Upper lobe of left lung (tissue), 6 donors: ENCODE measurements around the gene RHO. TPM values are rescaled to one million over a fixed set of nuclear protein-coding genes. Genes with fewer than 3 reads are reported as not detected.
A peak's percentile ranks its signal among the peaks of the same experiment; 100 is the strongest.

Experiments
- ATAC-seq, 2 donors: fragments of 200-7000 bp; cut with Tn5 transposase; one replicate each; pipeline ENCODE4 v1.9.1; 2022; ENCODE audit warnings: mild to moderate bottlenecking in 2 of 2, moderate library complexity in 2 of 2; ENCODE audit not compliant: low FRiP score in 2 of 2
- DNase-seq, 2 donors: peaks; one replicate each; pipeline ENCODE4 v3.0.0-alpha.2; 2019 to 2020
- H3K27ac ChIP-seq, 4 donors: fragments of 200-600 bp; sonication (generic); one replicate each; pipeline ENCODE4 v1.5.1; 2016 to 2019
- H3K27me3 ChIP-seq, 4 donors: fragments of 200-600 bp; sonication (generic); one replicate each; pipeline ENCODE4 v1.5.1; 2017 to 2019
- H3K36me3 ChIP-seq, 4 donors: fragments of 200-600 bp; sonication (generic); one replicate each; pipeline ENCODE4 v1.5.1; 2016 to 2019
- H3K4me1 ChIP-seq, 4 donors: fragments of 200-600 bp; sonication (generic); one replicate each; pipeline ENCODE4 v1.5.1; 2018 to 2019
- H3K4me3 ChIP-seq, 4 donors: fragments of 200-600 bp; sonication (generic); one replicate each; pipeline ENCODE4 v1.5.1; 2017 to 2019; ENCODE audit warnings: mild to moderate bottlenecking in 2 of 4, moderate library complexity in 1 of 4
- H3K9me3 ChIP-seq, 4 donors: fragments of 200-600 bp; sonication (generic); one replicate each; pipeline ENCODE4 v1.5.1; 2018 to 2019
- EP300 ChIP-seq, 4 donors: sonication (generic); formaldehyde crosslinking; IDR thresholded peaks; one replicate each; pipeline ENCODE4 v1.5.1; 2017; ENCODE audit warnings: antibody characterized with exemption in 4 of 4, control low read depth in 2 of 4
- POLR2A ChIP-seq, 4 donors: fragments of 450-650 bp; IDR thresholded peaks; one replicate each; pipeline ENCODE4 v1.5.1; 2016 to 2017; ENCODE audit warnings: antibody characterized with exemption in 4 of 4, mild to moderate bottlenecking in 2 of 4
- POLR2AphosphoS5 ChIP-seq, 2 donors: sonication (generic); formaldehyde crosslinking; IDR thresholded peaks; one replicate each; pipeline ENCODE4 v1.5.1; 2017; ENCODE audit warnings: antibody characterized with exemption in 2 of 2
- WGBS, 2 donors: methylation state at CpG; one replicate each; pipeline ENCODE4 v1.1.5; 2017 to 2018; 5-methylcytosine and 5-hydroxymethylcytosine counted together
- total RNA-seq, 6 donors: library from RNA; depleted of rRNA in 4 of 6; stranded (reverse); fragments of >200 nt in 4 of 6; gene quantifications; one replicate each; pipeline versions ENCODE4 v1.1.0 to v1.2.1, GENCODE V29; 2016 to 2021
- TF ChIP-seq, protein P1 (sequence below), 6 experiments: fragments of 450-650 bp in 4 of 6; fragments of 200-600 bp in 2 of 6; sonication (generic) in 2 of 6; IDR thresholded peaks; one replicate each; pipeline ENCODE4 v1.5.1; 2016 to 2019; ENCODE audit warnings: antibody characterized with exemption in 6 of 6
- donor health status: DM: no; HTN: no; CAD: no; lungs with moderate emphysema.
- donor health status: DM: no; HTN: yes; CAD: no; lungs with severe emphysema.

The RHO gene
- total RNA-seq, 6 donors from 2014 or later = not detected

DNA sequence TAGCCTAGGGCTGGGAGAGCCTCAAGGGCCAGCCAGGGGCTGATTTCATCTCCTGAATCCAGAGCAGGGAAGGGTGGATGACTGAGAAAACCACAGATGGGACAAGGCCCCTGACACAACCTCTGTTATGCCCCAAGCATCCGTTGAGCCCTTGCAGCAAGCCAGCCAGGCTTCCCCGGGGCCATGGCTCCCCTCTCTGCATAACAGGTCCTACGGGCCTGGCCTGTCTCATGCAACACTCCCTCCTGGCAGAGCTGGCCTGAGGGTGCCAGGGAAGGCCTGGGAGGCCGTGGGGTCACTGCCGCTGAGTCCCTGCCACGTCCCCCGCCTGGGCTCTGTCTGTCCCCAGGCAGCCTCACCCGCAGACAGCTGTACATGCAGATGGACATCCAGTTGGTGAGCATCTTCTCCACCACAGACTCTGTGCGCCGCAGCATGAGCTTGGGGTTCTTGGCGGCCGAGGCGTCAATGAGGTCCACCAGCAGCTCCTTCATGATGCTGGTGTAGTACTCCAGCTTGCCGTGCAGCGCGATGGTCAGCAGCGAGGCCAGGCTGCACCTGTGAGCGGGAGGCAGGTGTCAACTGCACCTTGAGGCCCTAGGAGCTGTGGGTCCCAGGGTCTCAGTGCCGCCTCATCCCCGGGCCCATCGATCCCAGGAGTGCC is 36.7 kb downstream of the RHO start:
- DNase-seq (peak in 1 of 2 donors; percentile 82), ATAC-seq (no peak)
- Histone ChIP-seq H3K4me3 (no peak overlapping the region), H3K4me1 (peaks cover 18 to 26% (median 22%) of the 10 kb centered on the region in 4 donors), H3K9me3 (no peaks in the 10 kb centered on the region), H3K36me3 (peaks cover 22 to 92% (median 80%) of the 10 kb centered on the region in 4 donors), H3K27ac (peak overlapping the region; percentile 11 to 78 (median 56)), H3K27me3 (no peaks in the 10 kb centered on the region)
- TF ChIP-seq EP300 (IDR thresholded peaks at IDR 0.05) (no peak), POLR2A (IDR thresholded peaks at IDR 0.05) (no peak), POLR2AphosphoS5 (IDR thresholded peaks at IDR 0.05) (no peak)
- TF ChIP-seq, protein P1, sequence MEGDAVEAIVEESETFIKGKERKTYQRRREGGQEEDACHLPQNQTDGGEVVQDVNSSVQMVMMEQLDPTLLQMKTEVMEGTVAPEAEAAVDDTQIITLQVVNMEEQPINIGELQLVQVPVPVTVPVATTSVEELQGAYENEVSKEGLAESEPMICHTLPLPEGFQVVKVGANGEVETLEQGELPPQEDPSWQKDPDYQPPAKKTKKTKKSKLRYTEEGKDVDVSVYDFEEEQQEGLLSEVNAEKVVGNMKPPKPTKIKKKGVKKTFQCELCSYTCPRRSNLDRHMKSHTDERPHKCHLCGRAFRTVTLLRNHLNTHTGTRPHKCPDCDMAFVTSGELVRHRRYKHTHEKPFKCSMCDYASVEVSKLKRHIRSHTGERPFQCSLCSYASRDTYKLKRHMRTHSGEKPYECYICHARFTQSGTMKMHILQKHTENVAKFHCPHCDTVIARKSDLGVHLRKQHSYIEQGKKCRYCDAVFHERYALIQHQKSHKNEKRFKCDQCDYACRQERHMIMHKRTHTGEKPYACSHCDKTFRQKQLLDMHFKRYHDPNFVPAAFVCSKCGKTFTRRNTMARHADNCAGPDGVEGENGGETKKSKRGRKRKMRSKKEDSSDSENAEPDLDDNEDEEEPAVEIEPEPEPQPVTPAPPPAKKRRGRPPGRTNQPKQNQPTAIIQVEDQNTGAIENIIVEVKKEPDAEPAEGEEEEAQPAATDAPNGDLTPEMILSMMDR (IDR thresholded peaks at IDR 0.05) = no peak
- WGBS, 2 donors = 97 to 98% methylated on average over 15 to 17 of the region's 21 CpGs

DNA sequence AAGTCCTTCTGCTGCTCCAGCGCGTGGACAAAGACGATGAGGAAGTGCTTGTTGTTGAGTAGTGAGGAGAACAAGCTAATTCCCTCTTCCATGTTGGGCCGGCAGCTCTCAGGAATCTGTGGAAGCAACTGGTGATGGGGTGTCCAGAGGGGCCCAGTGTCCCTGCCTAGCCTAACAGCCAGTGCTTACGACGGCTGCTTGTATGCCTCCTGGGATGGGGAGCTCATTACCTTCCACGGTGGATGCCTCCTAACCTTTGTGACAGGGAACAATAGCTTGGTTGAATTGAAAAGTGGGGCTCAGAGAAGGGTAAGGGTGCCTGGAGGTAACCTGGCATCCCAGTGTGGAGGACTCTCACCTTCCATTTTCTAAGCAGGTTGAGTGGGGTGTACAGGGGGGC is 37.5 kb downstream of the RHO start:
- ATAC-seq (no peak), DNase-seq (no peak)
- no peaks in the 10 kb centered on the region for H3K9me3 ChIP-seq
- peak overlapping the region in 3 of 4 donors; percentile 32 to 60 (median 44) for H3K27ac ChIP-seq
- peaks cover 26 to 95% (median 83%) of the 10 kb centered on the region in 4 donors for H3K36me3 ChIP-seq
- 94 to 95% methylated on average over 4 to 7 of the region's 7 CpGs for WGBS, 2 donors
- H3K27me3 ChIP-seq = no peaks in the 10 kb centered on the region
- peaks cover 11 to 18% (median 14%) of the 10 kb centered on the region in 4 donors for H3K4me1 ChIP-seq
- TF ChIP-seq POLR2A (IDR thresholded peaks at IDR 0.05) (no peak), POLR2AphosphoS5 (IDR thresholded peaks at IDR 0.05) (no peak), EP300 (IDR thresholded peaks at IDR 0.05) (no peak)
- TF ChIP-seq, protein P1 (IDR thresholded peaks at IDR 0.05) = no peak
- no peak overlapping the region for H3K4me3 ChIP-seq

DNA sequence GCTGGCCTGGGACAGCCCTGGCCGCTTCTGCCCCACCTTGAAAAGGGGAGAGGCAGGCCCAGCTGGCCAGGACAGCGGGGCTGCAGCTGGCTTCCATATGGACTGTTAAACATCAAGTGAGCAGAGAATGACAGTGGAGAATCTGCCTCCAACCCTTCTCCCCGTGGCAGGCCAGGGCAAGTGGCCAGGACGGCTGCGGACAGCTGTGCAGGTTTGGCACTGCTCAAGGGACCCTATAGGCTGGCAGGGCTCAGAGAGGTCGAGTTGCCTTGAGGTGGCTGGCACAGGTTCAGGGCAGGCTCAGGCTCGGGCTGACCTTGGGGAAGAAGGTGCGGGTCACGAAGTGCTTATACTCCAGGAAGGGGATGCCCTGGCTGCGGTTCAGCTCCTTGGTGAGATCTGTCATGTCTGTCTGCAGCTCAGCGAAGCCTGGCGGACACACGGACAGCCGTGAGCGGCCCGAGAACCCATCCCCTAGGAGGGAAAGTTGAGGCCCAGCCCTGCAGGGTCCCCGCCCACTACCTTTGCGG is 38.8 kb downstream of the RHO start:
- peaks cover 25 to 98% (median 88%) of the 10 kb centered on the region in 4 donors for H3K36me3 ChIP-seq
- H3K27ac ChIP-seq = peak overlapping the region in 3 of 4 donors; percentile 37 to 60 (median 44)
- DNase-seq (peak in 1 of 2 donors; percentile 91), ATAC-seq (no peak)
- TF ChIP-seq, protein P1 (IDR thresholded peaks at IDR 0.05) = no peak
- TF ChIP-seq POLR2A (IDR thresholded peaks at IDR 0.05) (no peak), EP300 (IDR thresholded peaks at IDR 0.05) (no peak), POLR2AphosphoS5 (IDR thresholded peaks at IDR 0.05) (no peak)
- no peaks in the 10 kb centered on the region for H3K9me3 ChIP-seq
- peaks cover 0 to 7% (median 2%) of the 10 kb centered on the region in 4 donors for H3K4me1 ChIP-seq
- H3K27me3 ChIP-seq = no peaks in the 10 kb centered on the region
- H3K4me3 ChIP-seq = no peak overlapping the region
- 81 to 83% methylated on average over 3 to 17 of the region's 18 CpGs for WGBS, 2 donors

DNA sequence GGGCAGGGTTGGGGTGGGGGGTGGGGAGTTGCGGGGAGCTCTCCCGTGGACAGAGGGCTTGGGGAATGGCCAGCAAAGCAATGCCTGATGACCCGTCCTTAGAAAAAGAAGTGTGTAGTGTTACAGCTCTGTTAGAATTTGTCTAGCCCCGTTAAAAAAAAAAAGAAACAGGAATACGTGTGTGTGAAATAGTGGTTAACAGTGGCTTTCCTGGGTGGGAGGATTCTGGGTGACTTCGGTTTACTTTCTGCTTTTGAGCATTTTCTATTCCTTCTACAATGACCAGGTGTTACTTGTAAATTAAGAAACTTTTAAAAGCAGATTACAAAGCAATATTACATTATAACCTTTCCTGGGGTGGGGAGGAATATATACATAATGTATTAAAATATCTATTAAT is 39.5 kb downstream of the RHO start:
- Histone ChIP-seq H3K27me3 (no peaks in the 10 kb centered on the region), H3K4me1 (peaks cover 0 to 7% (median 2%) of the 10 kb centered on the region in 4 donors), H3K4me3 (no peak overlapping the region), H3K9me3 (no peaks in the 10 kb centered on the region), H3K27ac (peak overlapping the region in 2 of 4 donors; percentile 37 to 44), H3K36me3 (peaks cover 24 to 98% (median 88%) of the 10 kb centered on the region in 4 donors)
- ATAC-seq = no peak
- TF ChIP-seq POLR2AphosphoS5 (IDR thresholded peaks at IDR 0.05) (no peak), POLR2A (IDR thresholded peaks at IDR 0.05) (no peak), EP300 (IDR thresholded peaks at IDR 0.05) (no peak)
- TF ChIP-seq, protein P1 (IDR thresholded peaks at IDR 0.05) = no peak
- no peak for DNase-seq
- WGBS, 2 donors = 59 to 75% methylated on average over 6 of the region's 6 CpGs
